Esophagus squamous epithelium (tissue), 5 donors: ENCODE results near the gene CAMTA1. TPM values are rescaled to one million over a fixed set of nuclear protein-coding genes. Genes with fewer than 3 reads are reported as not detected.
"Not testable (repeated sequence)": the region's sequence is repeated elsewhere in the genome, so short reads cannot be mapped to it uniquely, and the experiment has no call there.

Experiments
- DNase-seq: peaks from one replicate; lab custom pipeline; 2025; lab: John Stamatoyannopoulos, UW
- H3K27ac ChIP-seq, 4 donors: fragments of 200-600 bp; sonication (generic); one replicate each; pipeline ENCODE4 v1.5.1; 2016 to 2019; ENCODE audit warnings: mild to moderate bottlenecking in 1 of 4
- H3K27me3 ChIP-seq, 4 donors: fragments of 200-600 bp; sonication (generic); 1 replicate in 3 of 4; 2 replicates in 1 of 4; pipeline versions ENCODE4 v1.5.1 to v1.6.0; 2017 to 2021; ENCODE audit warnings: antibody characterized with exemption in 1 of 4
- H3K36me3 ChIP-seq, 3 donors: fragments of 200-600 bp; sonication (generic); one replicate each; pipeline ENCODE4 v1.5.1; 2016 to 2019
- H3K4me1 ChIP-seq, 3 donors: fragments of 200-600 bp; sonication (generic); one replicate each; pipeline ENCODE4 v1.5.1; 2017 to 2019
- H3K4me3 ChIP-seq, 4 donors: fragments of 200-600 bp; sonication (generic); 1 replicate in 3 of 4; 2 replicates in 1 of 4; pipeline ENCODE4 v1.5.1; 2016 to 2019; ENCODE audit warnings: mild to moderate bottlenecking in 2 of 4, moderate library complexity in 1 of 4
- H3K9me3 ChIP-seq, 3 donors: fragments of 200-600 bp; sonication (generic); one replicate each; pipeline ENCODE4 v1.5.1; 2016 to 2019
- POLR2A ChIP-seq, 4 donors: fragments of 450-650 bp; IDR thresholded peaks; one replicate each; pipeline ENCODE4 v1.6.1; 2017; ENCODE audit warnings: antibody characterized with exemption in 4 of 4, mild to moderate bottlenecking in 4 of 4, moderate library complexity in 3 of 4
- WGBS, 2 donors: methylation state at CpG; one replicate each; pipeline ENCODE4 v1.1.5; 2018; 5-methylcytosine and 5-hydroxymethylcytosine counted together
- intact Hi-C: fragments of 100-400 bp; cut with DNase I; formaldehyde crosslinking; loops from one replicate; pipeline ENCODE4 v1.15.0; 2022
- total RNA-seq, 4 donors: library from RNA; depleted of rRNA; stranded (reverse); fragments of >200 nt; gene quantifications; one replicate each; pipeline ENCODE4 v1.1.0, GENCODE V29; 2016
- TF ChIP-seq, protein P1 (sequence below), 6 experiments: fragments of 450-650 bp in 4 of 6; fragments of 200-600 bp in 2 of 6; sonication (generic) in 2 of 6; IDR thresholded peaks; one replicate each; pipeline ENCODE4 v1.5.1; 2016 to 2019; ENCODE audit warnings: antibody characterized with exemption in 6 of 6, mild to moderate bottlenecking in 4 of 6, moderate library complexity in 4 of 6
- donor health status: DM: yes; HTN: yes; CAD: no.

Gene CAMTA1
- total RNA-seq, 4 donors from 2014 or later, result 31.3 to 77.4 (median 45.9) TPM

- TF ChIP-seq, protein P1, sequence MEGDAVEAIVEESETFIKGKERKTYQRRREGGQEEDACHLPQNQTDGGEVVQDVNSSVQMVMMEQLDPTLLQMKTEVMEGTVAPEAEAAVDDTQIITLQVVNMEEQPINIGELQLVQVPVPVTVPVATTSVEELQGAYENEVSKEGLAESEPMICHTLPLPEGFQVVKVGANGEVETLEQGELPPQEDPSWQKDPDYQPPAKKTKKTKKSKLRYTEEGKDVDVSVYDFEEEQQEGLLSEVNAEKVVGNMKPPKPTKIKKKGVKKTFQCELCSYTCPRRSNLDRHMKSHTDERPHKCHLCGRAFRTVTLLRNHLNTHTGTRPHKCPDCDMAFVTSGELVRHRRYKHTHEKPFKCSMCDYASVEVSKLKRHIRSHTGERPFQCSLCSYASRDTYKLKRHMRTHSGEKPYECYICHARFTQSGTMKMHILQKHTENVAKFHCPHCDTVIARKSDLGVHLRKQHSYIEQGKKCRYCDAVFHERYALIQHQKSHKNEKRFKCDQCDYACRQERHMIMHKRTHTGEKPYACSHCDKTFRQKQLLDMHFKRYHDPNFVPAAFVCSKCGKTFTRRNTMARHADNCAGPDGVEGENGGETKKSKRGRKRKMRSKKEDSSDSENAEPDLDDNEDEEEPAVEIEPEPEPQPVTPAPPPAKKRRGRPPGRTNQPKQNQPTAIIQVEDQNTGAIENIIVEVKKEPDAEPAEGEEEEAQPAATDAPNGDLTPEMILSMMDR (IDR thresholded peaks at IDR 0.05), result no peak
- TF ChIP-seq POLR2A (IDR thresholded peaks at IDR 0.05), result no peak
- 25 to 27% methylated on average over 14 of the region's 52 CpGs for WGBS, 2 donors
- Histone ChIP-seq H3K4me1 (peaks cover 10 to 63% (median 32%) of the 10 kb centered on the region in 3 donors), H3K9me3 (no peaks in the 10 kb centered on the region), H3K27ac (peak overlapping the region; percentile 88 to 97 (median 92)), H3K36me3 (peaks cover 0 to 62% (median 5%) of the 10 kb centered on the region in 3 donors), H3K27me3 (no peaks in the 10 kb centered on the region), H3K4me3 (peak overlapping the region; percentile 52 to 86 (median 68))
- DNase-seq, result no peak
- intact Hi-C loops, result no loop called here
Measured at GRCh38 chr1:7784492-7785071, 999.3 kb downstream of the CAMTA1 start.

DNA sequence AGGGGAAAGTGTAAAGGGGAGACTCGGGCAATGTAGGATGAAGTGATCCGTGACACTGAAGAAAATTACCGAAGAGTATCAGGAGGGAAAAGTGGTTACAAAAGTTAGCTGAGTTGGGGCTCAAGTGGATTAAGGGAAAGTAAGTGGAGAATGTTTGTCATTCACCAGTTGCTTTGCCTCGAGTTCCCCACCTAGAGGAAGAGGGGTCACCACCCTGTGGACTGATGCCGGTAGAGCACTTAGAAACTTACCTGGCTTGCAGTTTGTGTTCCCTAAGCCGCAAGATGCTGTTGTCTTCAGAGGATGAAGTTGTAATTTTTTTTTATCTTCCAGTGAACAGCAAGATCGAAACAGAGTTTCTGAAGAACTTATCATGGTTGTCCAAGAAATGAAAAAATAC, 999.9 kb downstream of the CAMTA1 start:
- TF ChIP-seq, protein P1 (IDR thresholded peaks at IDR 0.05), result no peak
- no peak for TF ChIP-seq POLR2A (IDR thresholded peaks at IDR 0.05)
- 53 to 76% methylated on average over 7 of the region's 7 CpGs for WGBS, 2 donors
- H3K27me3 ChIP-seq, result no peaks in the 10 kb centered on the region
- H3K4me1 ChIP-seq, result peaks cover 10 to 63% (median 32%) of the 10 kb centered on the region in 3 donors
- no peaks in the 10 kb centered on the region for H3K9me3 ChIP-seq
- no peak for DNase-seq
- H3K27ac ChIP-seq, result peak overlapping the region; percentile 88 to 97 (median 92)
- peaks cover 0 to 62% (median 7%) of the 10 kb centered on the region in 3 donors for H3K36me3 ChIP-seq
- peak overlapping the region; percentile 52 to 86 (median 68) for H3K4me3 ChIP-seq
- intact Hi-C loops, result no loop called here

DNA sequence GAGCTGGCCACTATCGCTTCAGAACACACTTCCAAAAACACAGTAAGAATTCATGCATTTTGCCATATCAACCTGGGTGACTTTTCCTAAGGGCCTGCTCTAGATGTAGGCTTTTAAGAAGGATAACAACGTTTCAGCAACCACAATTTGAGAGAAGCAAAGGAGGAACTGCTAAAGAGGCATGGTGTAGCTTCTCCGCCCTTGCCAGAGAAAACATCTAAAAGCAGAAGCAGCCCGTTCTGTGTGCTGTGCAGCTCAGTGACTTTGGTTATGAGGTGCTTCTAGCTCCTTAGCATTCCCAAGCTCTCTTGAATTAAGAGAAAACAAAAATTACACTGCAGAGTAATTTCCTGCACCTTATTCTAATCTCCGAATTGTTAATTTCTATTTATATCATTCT, 1001.5 kb downstream of the CAMTA1 start:
- H3K4me3 ChIP-seq, result no peak overlapping the region
- peaks cover 0 to 4% (median 0%) of the 10 kb centered on the region in 3 donors for H3K9me3 ChIP-seq
- no peaks in the 10 kb centered on the region for H3K27me3 ChIP-seq
- peak overlapping the region in 1 of 4 donors; percentile 11 for H3K27ac ChIP-seq
- DNase-seq, result no peak
- 52 to 67% methylated on average over 5 of the region's 5 CpGs for WGBS, 2 donors
- intact Hi-C loops, result no loop called here
- H3K4me1 ChIP-seq, result peaks cover 10 to 58% (median 30%) of the 10 kb centered on the region in 3 donors
- TF ChIP-seq, protein P1 (IDR thresholded peaks at IDR 0.05), result no peak
- no peak for TF ChIP-seq POLR2A (IDR thresholded peaks at IDR 0.05)
- peaks cover 0 to 63% (median 9%) of the 10 kb centered on the region in 3 donors for H3K36me3 ChIP-seq

GRCh38 chr1:7789828-7790227, 1004.6 kb downstream of the CAMTA1 start:
- H3K9me3 ChIP-seq, result peaks cover 0 to 4% (median 0%) of the 10 kb centered on the region in 3 donors
- no peaks in the 10 kb centered on the region for H3K27me3 ChIP-seq
- TF ChIP-seq, protein P1 (IDR thresholded peaks at IDR 0.05), result no peak
- TF ChIP-seq POLR2A (IDR thresholded peaks at IDR 0.05), result no peak
- H3K27ac ChIP-seq, result no peak overlapping the region
- no peak overlapping the region for H3K4me3 ChIP-seq
- peaks cover 0 to 93% (median 13%) of the 10 kb centered on the region in 3 donors for H3K36me3 ChIP-seq
- WGBS, 2 donors, result 59 to 64% methylated on average over 4 to 5 of the region's 5 CpGs
- H3K4me1 ChIP-seq, result peaks cover 5 to 37% (median 13%) of the 10 kb centered on the region in 3 donors
- no peak for DNase-seq
- intact Hi-C loops, result no loop called here

DNA sequence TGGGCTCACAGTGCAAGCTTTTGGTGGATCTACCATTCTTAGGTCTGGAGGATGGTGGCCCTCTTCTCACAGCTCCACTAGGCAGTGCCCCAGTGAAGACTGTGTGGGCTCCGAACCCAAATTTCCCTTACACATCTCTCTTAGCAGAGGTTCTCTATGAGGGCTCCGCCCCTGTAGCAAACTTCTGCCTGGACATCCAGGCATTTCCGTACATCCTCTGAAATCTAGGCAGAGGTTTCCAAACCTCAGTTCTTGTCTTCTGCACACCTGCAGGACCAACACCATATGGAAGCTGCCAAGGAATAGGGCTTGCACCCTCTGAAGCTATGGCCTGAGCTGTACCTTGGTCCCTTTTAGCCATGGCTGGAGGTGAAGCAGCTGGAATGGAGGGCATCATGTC, 1005.8 kb downstream of the CAMTA1 start:
- peaks cover 0 to 97% (median 13%) of the 10 kb centered on the region in 3 donors for H3K36me3 ChIP-seq
- H3K4me3 ChIP-seq, H3K27ac ChIP-seq, H3K9me3 ChIP-seq, H3K27me3 ChIP-seq, DNase-seq, intact Hi-C loops: not testable (repeated sequence)
- peaks cover 4 to 25% (median 8%) of the 10 kb centered on the region in 3 donors for H3K4me1 ChIP-seq
- 82 to 100% methylated on average over 3 of the region's 3 CpGs for WGBS, 2 donors
